HL-60 (cell line): ENCODE data around the gene PARVB.

Experiments used
- CTCF ChIP-seq: IDR thresholded peaks from one replicate; pipeline ENCODE4 v1.5.1; 2011; ENCODE audit warnings: low read length, control low read depth, inconsistent platforms; ENCODE audit not compliant: insufficient read depth
- GABPA ChIP-seq: IDR thresholded peaks from 2 replicates; pipeline ENCODE4 v1.6.1; 2012; ENCODE audit warnings: low read depth
- POLR2AphosphoS5 ChIP-seq: IDR thresholded peaks from 2 replicates; pipeline ENCODE4 v1.6.1; 2012; ENCODE audit warnings: low read depth
- REST ChIP-seq: IDR thresholded peaks from 2 replicates; pipeline ENCODE4 v1.6.1; 2012; ENCODE audit warnings: low read depth; ENCODE audit not compliant: insufficient replicate concordance
- SPI1 ChIP-seq: IDR thresholded peaks from 2 replicates; pipeline ENCODE4 v1.6.1; 2012; ENCODE audit warnings: low read depth, mild to moderate bottlenecking, borderline replicate concordance

DNA sequence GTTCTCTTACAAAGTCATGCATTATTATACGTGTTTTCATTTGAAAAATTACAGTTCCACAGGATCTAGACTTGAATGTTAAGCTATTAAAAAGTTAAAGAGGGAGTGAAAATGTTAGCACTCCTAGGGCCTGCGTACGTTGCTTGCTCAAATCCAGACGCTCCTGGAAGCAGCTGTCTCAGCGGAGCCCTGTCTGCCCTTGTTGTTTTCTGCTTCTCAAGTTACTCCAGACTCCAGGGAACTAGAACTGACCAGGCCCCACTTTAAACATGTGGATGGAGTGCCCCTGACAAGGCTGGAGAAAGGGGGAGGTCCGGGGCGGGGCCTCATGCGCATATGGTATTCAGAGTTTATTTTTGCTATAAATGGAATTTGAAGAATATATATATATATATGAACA, 9.6 kb downstream of the PARVB start:
- no peak for TF ChIP-seq POLR2AphosphoS5
- no peak for TF ChIP-seq CTCF
- no peak for TF ChIP-seq SPI1
- TF ChIP-seq REST, result no peak
- no peak for TF ChIP-seq GABPA
